ENCODE measurements around the gene GARNL3. TPM values are rescaled to one million over a fixed set of nuclear protein-coding genes. Genes with fewer than 3 reads are reported as not detected.

The GARNL3 gene
- total RNA-seq, 6 experiments from 2014 or later: 0.27 to 0.73 (median 0.57) TPM

GRCh38 chr9:127353882-127354281 is 89.3 kb downstream of the GARNL3 start:
- Mint-ChIP-seq H3K4me1 (ENCODE audit: low read depth) (no peaks in the 10 kb centered on the region), H3K27ac (no peak overlapping the region), H3K36me3 (ENCODE audit: low read depth) (no peaks in the 10 kb centered on the region), H3K9me3 (no peaks in the 10 kb centered on the region), H3K4me3 (no peak overlapping the region), H3K27me3 (ENCODE audit: insufficient read depth) (peaks cover 12% of the 10 kb centered on the region)
- no peak for DNase-seq
- TF ChIP-seq, protein P1, sequence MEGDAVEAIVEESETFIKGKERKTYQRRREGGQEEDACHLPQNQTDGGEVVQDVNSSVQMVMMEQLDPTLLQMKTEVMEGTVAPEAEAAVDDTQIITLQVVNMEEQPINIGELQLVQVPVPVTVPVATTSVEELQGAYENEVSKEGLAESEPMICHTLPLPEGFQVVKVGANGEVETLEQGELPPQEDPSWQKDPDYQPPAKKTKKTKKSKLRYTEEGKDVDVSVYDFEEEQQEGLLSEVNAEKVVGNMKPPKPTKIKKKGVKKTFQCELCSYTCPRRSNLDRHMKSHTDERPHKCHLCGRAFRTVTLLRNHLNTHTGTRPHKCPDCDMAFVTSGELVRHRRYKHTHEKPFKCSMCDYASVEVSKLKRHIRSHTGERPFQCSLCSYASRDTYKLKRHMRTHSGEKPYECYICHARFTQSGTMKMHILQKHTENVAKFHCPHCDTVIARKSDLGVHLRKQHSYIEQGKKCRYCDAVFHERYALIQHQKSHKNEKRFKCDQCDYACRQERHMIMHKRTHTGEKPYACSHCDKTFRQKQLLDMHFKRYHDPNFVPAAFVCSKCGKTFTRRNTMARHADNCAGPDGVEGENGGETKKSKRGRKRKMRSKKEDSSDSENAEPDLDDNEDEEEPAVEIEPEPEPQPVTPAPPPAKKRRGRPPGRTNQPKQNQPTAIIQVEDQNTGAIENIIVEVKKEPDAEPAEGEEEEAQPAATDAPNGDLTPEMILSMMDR (IDR thresholded peaks at IDR 0.05): no peak

DNA sequence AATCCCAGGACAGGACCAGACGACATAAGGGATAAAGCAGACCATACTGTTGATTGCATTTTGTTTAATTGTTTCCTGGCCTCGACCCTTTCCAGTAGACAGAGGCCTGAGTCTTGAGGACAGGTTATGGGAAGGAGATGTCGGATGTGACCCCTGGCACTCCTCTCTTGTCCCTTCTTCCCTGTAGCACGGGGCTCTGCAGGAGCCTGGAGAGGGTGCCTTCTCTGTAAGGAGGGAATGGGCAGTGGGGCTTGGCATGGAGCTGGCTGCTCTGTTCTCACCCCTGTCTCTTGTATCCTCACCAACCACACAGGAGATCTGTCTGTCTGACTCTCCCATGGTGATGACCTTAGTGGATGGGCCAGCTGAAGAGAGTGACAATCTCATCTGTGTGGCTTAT is 92.3 kb downstream of the GARNL3 start:
- Mint-ChIP-seq H3K27ac (no peak overlapping the region), H3K27me3 (ENCODE audit: insufficient read depth) (peaks cover 12% of the 10 kb centered on the region), H3K9me3 (no peaks in the 10 kb centered on the region), H3K4me3 (no peak overlapping the region), H3K4me1 (ENCODE audit: low read depth) (no peaks in the 10 kb centered on the region), H3K36me3 (ENCODE audit: low read depth) (no peaks in the 10 kb centered on the region)
- no peak for DNase-seq
- TF ChIP-seq, protein P1 (IDR thresholded peaks at IDR 0.05): no peak

DNA sequence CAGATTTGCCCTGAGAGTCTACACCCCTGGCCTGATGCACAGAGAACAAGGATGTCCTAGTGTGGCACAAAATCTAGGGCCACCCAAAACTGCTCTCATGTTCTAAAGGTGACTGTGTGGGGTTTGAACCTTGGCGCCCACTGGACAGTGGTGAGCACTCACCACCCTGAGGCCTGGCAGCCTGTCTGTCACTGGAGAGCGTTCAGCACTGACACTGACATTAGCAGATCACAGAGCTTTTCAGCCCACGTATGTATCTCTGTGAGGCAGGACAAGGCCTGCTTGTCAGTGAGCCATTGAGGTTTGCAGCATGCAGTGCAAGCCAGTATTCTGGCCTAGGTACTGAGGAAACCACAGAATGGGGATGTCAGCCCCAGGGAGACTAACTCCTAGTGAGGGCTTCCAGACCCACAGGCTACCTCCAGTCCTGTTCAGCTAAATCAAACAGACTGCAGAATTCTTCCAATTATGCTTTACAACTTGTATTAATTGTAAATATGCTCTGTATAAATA is 93.5 kb downstream of the GARNL3 start:
- H3K4me3 Mint-ChIP-seq: no peak overlapping the region
- H3K27me3 Mint-ChIP-seq (ENCODE audit: insufficient read depth): peaks cover 12% of the 10 kb centered on the region
- TF ChIP-seq, protein P1 (IDR thresholded peaks at IDR 0.05): no peak
- no peaks in the 10 kb centered on the region for H3K36me3 Mint-ChIP-seq (ENCODE audit: low read depth)
- H3K4me1 Mint-ChIP-seq (ENCODE audit: low read depth): no peaks in the 10 kb centered on the region
- no peaks in the 10 kb centered on the region for H3K9me3 Mint-ChIP-seq
- H3K27ac Mint-ChIP-seq: no peak overlapping the region
- DNase-seq: no peak

- Mint-ChIP-seq H3K4me1 (ENCODE audit: low read depth) (no peaks in the 10 kb centered on the region), H3K4me3 (no peak overlapping the region), H3K27ac (no peak overlapping the region), H3K36me3 (ENCODE audit: low read depth) (no peaks in the 10 kb centered on the region), H3K27me3 (ENCODE audit: insufficient read depth) (peaks cover 12% of the 10 kb centered on the region), H3K9me3 (no peaks in the 10 kb centered on the region)
- DNase-seq: no peak
- TF ChIP-seq, protein P1 (IDR thresholded peaks at IDR 0.05): no peak
These were observed 94.2 kb downstream of the GARNL3 start for GRCh38 chr9:127358770-127359169.

DNA sequence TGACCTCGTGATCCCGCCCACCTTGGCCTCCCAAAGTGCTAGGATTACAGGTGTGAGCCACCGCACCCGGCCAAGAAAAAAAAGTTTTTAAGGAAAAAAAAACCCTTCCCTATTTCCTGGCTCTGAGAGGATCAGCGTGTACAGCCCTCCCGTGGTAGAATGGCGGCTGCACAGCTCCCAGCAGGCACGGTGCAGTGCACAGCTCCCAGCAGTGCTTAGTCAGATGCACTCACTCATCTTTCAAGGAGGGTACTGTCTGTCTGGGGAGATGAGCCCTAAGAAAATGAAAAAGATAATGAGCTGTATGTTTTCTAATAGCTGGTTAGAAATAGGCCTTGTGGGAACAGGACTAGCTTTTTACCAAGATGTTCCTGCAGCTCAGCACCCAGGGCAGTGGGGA is 95.7 kb downstream of the GARNL3 start:
- H3K4me1 Mint-ChIP-seq (ENCODE audit: low read depth): no peaks in the 10 kb centered on the region
- no peaks in the 10 kb centered on the region for H3K9me3 Mint-ChIP-seq
- peaks cover 15% of the 10 kb centered on the region for H3K27me3 Mint-ChIP-seq (ENCODE audit: insufficient read depth)
- H3K4me3 Mint-ChIP-seq: no peak overlapping the region
- TF ChIP-seq, protein P1 (IDR thresholded peaks at IDR 0.05): peak; percentile 34; the same call in 1 of the 2 replicates
- no peak for DNase-seq
- H3K36me3 Mint-ChIP-seq (ENCODE audit: low read depth): no peaks in the 10 kb centered on the region
- no peak overlapping the region for H3K27ac Mint-ChIP-seq

DNA sequence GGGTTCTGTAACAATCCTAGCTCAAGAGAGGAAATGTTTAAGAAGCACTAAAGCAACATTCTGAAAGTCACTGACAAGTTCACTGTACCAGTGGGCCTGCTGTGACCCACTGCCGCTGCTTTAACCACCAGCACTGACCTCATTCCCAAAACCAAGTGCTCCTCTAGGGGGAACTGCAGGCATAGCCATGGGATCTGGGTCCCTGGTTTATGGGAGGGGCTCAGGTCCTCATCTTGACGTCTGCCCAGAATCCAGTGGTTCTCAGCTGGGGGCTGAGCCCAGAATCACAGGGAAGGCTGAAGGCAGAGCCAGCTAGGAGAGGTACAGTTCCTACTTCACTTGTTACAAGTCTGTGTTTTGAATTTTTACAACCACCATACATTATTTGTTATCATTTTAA is 96.3 kb downstream of the GARNL3 start:
- TF ChIP-seq, protein P1 (IDR thresholded peaks at IDR 0.05): no peak; the same call in 1 of the 2 replicates
- no peak overlapping the region for H3K4me3 Mint-ChIP-seq
- peaks cover 12% of the 10 kb centered on the region for H3K27me3 Mint-ChIP-seq (ENCODE audit: insufficient read depth)
- no peak overlapping the region for H3K27ac Mint-ChIP-seq
- H3K4me1 Mint-ChIP-seq (ENCODE audit: low read depth): no peaks in the 10 kb centered on the region
- no peaks in the 10 kb centered on the region for H3K9me3 Mint-ChIP-seq
- no peaks in the 10 kb centered on the region for H3K36me3 Mint-ChIP-seq (ENCODE audit: low read depth)
- DNase-seq: no peak

Measured in HFFc6 (cell line).